BJ (cell line): Measurements from ENCODE around the gene CAMTA2. TPM values are rescaled to one million over a fixed set of nuclear protein-coding genes. Genes with fewer than 3 reads are reported as not detected.
A peak's percentile ranks its signal among the peaks of the same experiment; 100 is the strongest.

Experiments used
- CTCF ChIA-PET: fragments of 350-600 bp; formaldehyde crosslinking; extraction: SDS; loops from one replicate; lab custom pipeline; 2021; ENCODE audit warnings: antibody characterized with exemption, inconsistent platforms; lab: Yijun Ruan, JAX
- POLR2A ChIA-PET: fragments of 300-600 bp; sonication (Branson Sonifier 250); formaldehyde crosslinking; extraction: SDS; loops from one replicate; lab custom pipeline; 2021; ENCODE audit warnings: antibody characterized with exemption; lab: Charles Lee
- DNase-seq: peaks from one replicate; pipeline ENCODE4 v3.0.0-alpha.2; 2011; ENCODE audit warnings: low read depth
- H3K27me3 ChIP-seq: 2 replicates; pipeline ENCODE4 v1.6.0; 2011; ENCODE audit warnings: low read length; ENCODE audit not compliant: control insufficient read depth, insufficient read depth
- H3K36me3 ChIP-seq: 2 replicates; pipeline ENCODE4 v1.5.1; 2011; ENCODE audit warnings: low read length; ENCODE audit not compliant: control insufficient read depth, insufficient read depth
- H3K4me3 ChIP-seq: 2 replicates; pipeline ENCODE4 v1.5.1; 2011; ENCODE audit warnings: low read depth, mild to moderate bottlenecking, control low read depth, low read length
- polyA plus RNA-seq: library from polyadenylated mRNA; depleted of rRNA; stranded (reverse); fragments of >200 nt; gene quantifications from 2 replicates; pipeline ENCODE4 v1.2.3, GENCODE V29; 2011
- TF ChIP-seq, protein P1 (sequence below): IDR thresholded peaks from 2 replicates; pipeline ENCODE4 v1.5.1; 2011; ENCODE audit warnings: low read depth, mild to moderate bottlenecking, control low read depth, inconsistent platforms, low read length, moderate library complexity; ENCODE audit not compliant: insufficient read depth

CAMTA2 gene
- polyA plus RNA-seq, 1 experiment = 65.6 TPM

DNA sequence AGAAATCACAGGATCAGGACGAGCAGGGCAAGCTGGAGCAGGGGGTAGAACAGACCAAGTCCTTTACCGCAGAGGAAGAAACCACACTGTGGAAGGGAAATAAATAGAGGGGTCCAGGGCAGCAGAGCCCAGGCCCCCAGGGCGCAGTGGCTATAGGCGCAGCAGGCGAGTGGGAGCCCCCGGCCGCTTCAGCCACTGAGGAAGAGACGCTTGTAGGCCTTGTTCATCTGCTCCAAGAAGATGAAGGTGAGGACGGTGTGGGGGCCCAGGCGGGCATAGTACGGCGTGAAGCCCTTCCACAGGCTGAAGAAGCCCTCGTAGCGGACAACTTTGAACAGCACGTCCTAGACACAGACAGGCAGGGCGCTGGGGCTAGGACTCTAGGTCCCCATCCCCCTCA lies 49.9 kb downstream of the CAMTA2 start:
- Histone ChIP-seq H3K36me3 (peaks cover 17% of the 10 kb centered on the region), H3K4me3 (no peak overlapping the region), H3K27me3 (no peaks in the 10 kb centered on the region)
- TF ChIP-seq, protein P1, sequence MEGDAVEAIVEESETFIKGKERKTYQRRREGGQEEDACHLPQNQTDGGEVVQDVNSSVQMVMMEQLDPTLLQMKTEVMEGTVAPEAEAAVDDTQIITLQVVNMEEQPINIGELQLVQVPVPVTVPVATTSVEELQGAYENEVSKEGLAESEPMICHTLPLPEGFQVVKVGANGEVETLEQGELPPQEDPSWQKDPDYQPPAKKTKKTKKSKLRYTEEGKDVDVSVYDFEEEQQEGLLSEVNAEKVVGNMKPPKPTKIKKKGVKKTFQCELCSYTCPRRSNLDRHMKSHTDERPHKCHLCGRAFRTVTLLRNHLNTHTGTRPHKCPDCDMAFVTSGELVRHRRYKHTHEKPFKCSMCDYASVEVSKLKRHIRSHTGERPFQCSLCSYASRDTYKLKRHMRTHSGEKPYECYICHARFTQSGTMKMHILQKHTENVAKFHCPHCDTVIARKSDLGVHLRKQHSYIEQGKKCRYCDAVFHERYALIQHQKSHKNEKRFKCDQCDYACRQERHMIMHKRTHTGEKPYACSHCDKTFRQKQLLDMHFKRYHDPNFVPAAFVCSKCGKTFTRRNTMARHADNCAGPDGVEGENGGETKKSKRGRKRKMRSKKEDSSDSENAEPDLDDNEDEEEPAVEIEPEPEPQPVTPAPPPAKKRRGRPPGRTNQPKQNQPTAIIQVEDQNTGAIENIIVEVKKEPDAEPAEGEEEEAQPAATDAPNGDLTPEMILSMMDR = no peak
- POLR2A ChIA-PET = no interaction called here
- CTCF ChIA-PET = no interaction called here
- no peak for DNase-seq

DNA sequence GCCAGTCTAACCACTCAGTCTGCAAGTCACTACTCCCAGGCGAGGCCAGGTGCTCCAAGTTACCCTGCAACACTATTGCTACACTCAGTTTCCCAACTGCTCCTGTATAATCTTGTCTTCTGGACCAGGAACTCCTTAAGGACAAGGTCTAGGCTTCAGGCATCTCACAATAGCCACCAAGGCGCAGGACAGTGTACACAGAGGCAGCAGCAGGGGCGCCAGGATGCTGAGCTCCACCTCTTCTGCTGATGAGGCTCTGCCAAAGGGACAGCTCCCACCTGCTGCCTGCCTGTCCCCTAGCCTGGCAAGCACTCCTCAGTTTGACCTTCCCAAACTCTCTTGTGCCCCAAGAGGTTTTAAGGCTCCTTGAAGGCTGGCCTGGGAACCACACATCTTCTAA lies 51.0 kb downstream of the CAMTA2 start:
- H3K36me3 ChIP-seq = peaks cover 14% of the 10 kb centered on the region
- no peak overlapping the region for H3K4me3 ChIP-seq
- ChIA-PET POLR2A (no interaction called here), CTCF (interaction anchor here (2.2 kb wide), 1 partner anchor 27 kb away, joined by 6 read pairs; no protein-coding TSS in a partner anchor)
- TF ChIP-seq, protein P1 = no peak
- no peaks in the 10 kb centered on the region for H3K27me3 ChIP-seq
- DNase-seq = no peak

DNA sequence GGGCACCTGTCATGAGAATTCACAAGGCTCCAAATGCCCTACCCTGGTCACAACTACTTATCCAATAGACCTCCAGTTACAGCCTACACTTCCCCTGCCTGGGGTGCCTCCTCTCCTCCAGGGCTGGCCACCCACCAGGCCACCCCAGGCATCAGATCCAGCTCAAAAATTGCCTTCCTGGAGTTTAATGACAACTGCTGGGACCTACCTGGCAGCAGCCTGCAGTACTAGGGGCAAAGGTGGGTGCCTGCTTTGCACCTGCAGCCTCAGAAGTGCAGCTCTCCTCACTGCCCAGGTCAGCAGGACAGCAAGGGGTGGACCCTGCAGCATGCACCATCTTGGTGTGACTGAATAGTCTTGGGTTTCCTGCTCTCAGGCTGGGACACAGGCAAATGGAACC lies 51.8 kb downstream of the CAMTA2 start:
- no peak for DNase-seq
- ChIA-PET POLR2A (no interaction called here), CTCF (interaction anchor here (2.2 kb wide), 1 partner anchor 27 kb away, joined by 6 read pairs; no protein-coding TSS in a partner anchor)
- H3K27me3 ChIP-seq = no peaks in the 10 kb centered on the region
- TF ChIP-seq, protein P1 = no peak
- H3K36me3 ChIP-seq = peaks cover 14% of the 10 kb centered on the region
- H3K4me3 ChIP-seq = no peak overlapping the region

DNA sequence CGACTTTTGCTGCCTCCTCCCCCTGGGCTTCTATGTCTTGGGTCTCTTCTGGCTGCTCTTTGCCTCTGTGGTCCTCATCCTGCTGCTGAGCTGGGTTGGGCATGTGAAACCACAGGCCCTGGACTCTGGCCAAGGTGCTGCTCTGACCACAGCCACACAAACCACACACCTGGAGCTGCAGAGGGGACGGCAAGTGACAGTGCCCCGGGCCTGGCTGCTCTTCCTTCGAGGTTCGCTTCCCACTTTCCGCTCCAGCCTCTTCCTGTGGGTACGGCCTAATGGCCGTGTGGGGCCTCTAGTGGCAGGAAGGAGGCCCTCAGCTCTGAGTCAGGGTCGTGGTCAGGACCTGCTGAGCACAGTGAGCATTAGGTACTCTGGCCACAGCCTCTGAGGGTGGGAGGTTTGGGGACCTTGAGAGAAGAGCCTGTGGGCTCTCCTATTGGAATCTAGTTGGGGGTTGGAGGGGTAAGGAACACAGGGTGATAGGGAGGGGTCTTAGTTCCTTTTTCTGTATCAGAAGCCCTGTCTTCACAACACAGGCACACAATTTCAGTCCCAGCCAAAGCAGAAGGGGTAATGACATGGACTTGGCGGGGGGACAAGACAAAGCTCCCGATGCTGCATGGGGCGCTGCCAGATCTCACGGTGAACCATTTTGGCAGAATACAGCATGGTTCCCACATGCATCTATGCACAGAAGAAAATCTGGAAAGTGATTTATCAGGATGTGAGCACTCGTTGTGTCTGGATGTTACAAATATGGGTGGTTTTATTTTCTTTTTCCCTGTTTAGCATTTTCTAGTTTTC lies 53.1 kb downstream of the CAMTA2 start:
- Histone ChIP-seq H3K4me3 (no peak overlapping the region), H3K36me3 (peaks cover 14% of the 10 kb centered on the region), H3K27me3 (no peaks in the 10 kb centered on the region)
- TF ChIP-seq, protein P1 = peak; percentile 54
- no peak for DNase-seq
- ChIA-PET POLR2A (interaction anchor here (1.0 kb wide), 1 partner anchor 33 kb away, joined by 4 read pairs; the partner anchor contains the start of gene SPAG7), CTCF (interaction anchor here (0.6 to 1.3 kb wide), 4 partner anchors 11 to 33 kb away, joined by 3 to 9 read pairs (median 4); partner anchors contain the start of gene SPAG7)

DNA sequence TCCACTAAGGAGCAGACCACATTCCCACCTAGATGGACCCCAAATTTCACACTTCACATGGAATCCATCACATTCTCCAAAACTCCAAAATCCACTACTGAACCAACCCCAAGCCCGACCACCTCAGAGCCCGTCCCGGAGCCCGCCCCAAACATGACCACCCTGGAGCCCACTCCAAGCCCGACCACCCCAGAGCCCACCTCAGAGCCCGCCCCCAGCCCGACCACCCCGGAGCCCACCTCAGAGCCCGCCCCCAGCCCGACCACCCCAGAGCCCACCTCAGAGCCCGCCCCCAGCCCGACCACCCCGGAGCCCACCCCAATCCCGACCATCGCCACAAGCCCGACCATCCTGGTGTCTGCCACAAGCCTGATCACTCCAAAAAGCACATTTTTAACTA lies 53.8 kb downstream of the CAMTA2 start:
- DNase-seq = no peak
- Histone ChIP-seq H3K4me3 (no peak overlapping the region), H3K36me3 (peaks cover 14% of the 10 kb centered on the region), H3K27me3 (no peaks in the 10 kb centered on the region)
- TF ChIP-seq, protein P1 = no peak
- CTCF ChIA-PET = interaction anchor here (0.6 to 1.3 kb wide), 4 partner anchors 10 to 34 kb away, joined by 3 to 9 read pairs (median 4); partner anchors contain the start of gene SPAG7
- POLR2A ChIA-PET = interaction anchor here (1.0 kb wide), 1 partner anchor 33 kb away, joined by 4 read pairs; the partner anchor contains the start of gene SPAG7
